Fibroblast of gingiva (primary cell): ENCODE measurements around the gene ZNF451.
"Not testable (repeated sequence)": the region's sequence is repeated elsewhere in the genome, so short reads cannot be mapped to it uniquely, and the experiment has no call there.

Experiments
- DNase-seq: peaks from one replicate; pipeline ENCODE4 v3.0.0-alpha.2; 2011; ENCODE audit warnings: low read depth

The ZNF451 gene, protein sequence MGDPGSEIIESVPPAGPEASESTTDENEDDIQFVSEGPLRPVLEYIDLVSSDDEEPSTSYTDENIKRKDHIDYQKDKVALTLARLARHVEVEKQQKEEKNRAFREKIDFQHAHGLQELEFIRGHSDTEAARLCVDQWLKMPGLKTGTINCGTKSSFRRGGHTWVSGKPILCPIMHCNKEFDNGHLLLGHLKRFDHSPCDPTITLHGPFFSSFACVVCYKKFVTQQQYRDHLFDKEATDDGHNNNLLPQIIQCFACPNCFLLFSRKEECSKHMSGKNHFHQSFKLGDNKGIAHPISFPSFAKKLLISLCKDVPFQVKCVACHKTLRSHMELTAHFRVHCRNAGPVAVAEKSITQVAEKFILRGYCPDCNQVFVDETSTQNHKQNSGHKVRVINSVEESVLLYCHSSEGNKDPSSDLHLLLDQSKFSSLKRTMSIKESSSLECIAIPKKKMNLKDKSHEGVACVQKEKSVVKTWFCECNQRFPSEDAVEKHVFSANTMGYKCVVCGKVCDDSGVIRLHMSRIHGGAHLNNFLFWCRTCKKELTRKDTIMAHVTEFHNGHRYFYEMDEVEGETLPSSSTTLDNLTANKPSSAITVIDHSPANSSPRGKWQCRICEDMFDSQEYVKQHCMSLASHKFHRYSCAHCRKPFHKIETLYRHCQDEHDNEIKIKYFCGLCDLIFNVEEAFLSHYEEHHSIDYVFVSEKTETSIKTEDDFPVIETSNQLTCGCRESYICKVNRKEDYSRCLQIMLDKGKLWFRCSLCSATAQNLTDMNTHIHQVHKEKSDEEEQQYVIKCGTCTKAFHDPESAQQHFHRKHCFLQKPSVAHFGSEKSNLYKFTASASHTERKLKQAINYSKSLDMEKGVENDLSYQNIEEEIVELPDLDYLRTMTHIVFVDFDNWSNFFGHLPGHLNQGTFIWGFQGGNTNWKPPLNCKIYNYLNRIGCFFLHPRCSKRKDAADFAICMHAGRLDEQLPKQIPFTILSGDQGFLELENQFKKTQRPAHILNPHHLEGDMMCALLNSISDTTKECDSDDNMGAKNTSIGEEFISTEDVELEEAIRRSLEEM

DNA sequence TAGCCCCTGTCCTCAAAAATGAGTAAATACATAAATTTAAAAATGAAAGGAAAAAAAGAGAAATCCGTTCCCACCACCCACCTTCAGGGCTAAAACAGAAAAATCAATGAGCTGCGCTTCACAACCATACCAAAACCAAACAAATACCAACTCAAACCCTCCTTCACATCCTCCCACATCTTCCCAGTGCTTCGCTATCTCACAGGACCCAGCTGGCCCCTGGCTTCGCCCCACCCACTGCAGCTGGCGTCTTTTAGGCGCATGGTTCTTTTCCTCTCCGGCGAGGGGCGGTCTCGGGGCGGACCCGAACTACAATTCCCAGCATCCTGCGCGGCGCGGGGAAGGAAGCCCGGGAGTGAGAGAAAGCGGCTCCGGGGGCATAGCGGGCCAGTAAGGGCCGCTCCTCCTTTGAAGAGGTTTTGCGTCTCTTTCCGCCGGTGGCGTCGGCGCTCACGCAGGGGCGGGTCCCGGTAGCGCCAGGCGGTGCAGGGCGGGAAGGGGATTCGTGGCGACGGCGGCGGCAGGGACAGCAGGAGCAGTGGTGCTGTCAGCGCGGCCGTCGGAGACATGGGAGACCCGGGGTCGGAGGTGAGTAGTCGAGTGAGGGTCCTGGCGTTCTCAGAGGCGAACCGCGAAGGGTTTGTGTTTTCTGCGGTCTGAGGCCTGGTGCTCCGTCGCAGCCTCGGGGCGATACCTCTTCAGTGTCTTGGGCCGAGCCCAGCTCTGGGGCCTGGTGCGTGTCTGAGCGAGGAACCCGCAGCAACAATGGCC is at the start of gene ZNF451:
Gene ZNF451, plus strand, starts transcription at position 502 of the 771 bp plus-strand sequence. Its CDS starts 66 bp downstream, at position 568.
- DNase-seq, result peak; percentile 96

DNA sequence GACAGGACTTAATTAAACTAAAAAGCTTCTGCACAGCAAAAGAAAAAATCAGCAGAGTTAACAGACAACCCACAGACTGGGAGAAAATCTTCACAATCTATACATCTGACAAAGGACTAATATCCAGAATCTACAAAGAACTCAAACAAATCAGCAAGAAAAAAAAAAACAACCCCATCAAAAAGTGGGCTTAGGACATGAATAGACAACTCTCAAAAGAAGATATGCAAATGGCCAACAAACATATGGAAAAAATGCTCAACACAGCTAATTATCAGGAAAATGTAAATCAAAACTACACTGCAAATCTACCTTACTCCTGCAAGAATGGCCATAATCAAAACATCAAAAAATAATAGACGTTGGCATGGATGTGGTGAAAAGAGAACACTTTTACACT is 45.9 kb upstream of the ZNF451 start:
- not testable (repeated sequence) for DNase-seq

GRCh38 chr6:57044568-57044967 is 45.4 kb upstream of the ZNF451 start:
- DNase-seq, result no peak

DNA sequence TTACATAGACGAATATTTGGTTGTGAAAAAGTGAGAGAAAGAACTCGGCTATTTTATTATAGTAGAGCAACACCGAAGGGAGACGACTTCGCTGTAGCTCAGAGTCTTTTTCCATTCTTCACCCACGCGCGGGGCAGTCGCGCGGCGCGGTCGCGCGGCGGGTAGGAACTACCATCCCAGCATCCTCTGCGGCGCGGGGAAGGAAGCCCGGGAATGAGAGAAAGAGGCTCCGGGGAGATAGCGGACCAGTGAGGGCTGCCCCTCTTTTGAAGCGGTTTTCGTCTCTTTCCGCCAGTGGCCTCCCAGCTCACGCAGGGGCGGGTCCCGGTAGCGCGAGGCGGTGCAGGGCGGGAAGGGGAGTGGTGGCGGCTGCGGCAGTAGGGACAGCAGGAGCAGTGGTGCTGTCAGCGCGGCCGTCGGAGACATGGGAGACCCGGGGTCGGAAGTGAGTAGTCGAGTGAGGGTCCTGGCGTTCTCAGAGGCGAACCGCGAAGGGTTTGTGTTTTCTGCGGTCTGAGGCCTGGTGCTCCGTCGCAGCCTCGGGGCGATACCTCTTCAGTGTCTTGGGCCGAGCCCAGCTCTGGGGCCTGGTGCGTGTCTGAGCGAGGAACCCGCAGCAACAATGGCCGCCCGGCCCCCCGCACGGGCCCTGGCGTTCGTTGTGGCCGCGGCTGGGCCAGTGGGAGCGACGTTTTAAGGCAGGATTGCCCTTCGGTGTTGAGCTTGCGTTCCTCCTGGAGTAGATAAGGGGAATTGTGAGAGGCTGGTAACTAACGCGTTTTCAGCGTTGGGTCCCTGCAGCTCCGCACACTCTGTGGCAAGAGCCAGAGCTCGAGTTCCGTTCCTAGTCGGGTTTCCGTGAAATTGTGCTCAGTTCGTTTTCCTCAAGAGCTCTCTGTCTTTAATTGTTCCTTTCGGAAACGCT is 43.4 kb upstream of the ZNF451 start, which contains the start of gene KIAA1586:
Gene KIAA1586, plus strand, starts transcription at position 362 of the 925 bp plus-strand sequence. Its CDS starts 63 bp downstream, at position 425.
- peak; percentile 90 for DNase-seq

- not testable (repeated sequence) for DNase-seq
Measured at GRCh38 chr6:57047257-57047585, 42.8 kb upstream of the ZNF451 start.

DNA sequence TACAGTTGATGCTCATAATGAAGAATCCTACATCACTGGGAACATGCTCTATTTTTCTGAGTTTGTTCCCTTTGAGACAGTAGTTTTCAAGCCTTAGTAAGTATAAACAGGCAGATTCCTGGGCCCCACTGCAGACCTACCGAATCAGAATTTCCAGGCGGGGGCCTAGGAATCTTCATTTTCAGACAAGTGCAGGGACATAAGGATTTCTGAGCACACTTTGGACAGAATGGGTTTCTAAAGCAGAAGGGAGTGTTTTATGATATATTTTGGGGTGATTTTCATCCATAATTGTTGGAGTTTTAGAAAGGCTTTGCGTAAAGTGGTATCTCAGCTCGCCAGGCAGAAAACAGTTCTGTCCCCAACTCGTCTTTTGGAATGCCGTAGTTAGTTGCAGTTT is 42.1 kb upstream of the ZNF451 start:
- DNase-seq, result not testable (repeated sequence)

GRCh38 chr6:57048577-57048976 is 41.4 kb upstream of the ZNF451 start:
- DNase-seq, result no peak

- DNase-seq, result no peak
Measured at GRCh38 chr6:57063847-57064246, 26.1 kb upstream of the ZNF451 start.

GRCh38 chr6:57064809-57065208 is 25.2 kb upstream of the ZNF451 start:
- no peak for DNase-seq

GRCh38 chr6:57068061-57068460 is 21.9 kb upstream of the ZNF451 start:
- no peak for DNase-seq

- no peak for DNase-seq
Measured at GRCh38 chr6:57069228-57069627, 20.8 kb upstream of the ZNF451 start.

DNA sequence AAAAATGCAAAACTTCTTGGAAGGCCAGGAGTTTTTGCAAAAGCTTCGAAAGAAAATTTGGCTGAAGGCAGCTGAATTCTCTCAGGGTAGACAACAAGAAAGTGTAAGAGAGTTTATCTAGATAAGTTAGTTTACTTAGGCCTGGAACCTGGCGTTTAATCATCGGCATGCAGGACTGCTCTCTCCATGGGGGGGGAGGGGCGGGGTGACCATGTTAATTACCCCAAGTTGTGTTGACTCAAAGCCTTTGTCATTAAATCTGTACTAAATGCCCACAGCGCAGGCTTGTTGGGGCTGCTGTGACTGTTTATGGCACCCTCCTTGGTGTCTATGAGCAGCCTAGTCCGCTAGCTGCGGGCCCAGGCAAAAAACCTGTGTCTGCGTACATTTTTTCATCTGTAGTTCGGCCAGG is 20.1 kb upstream of the ZNF451 start:
- DNase-seq, result no peak

GRCh38 chr6:57072108-57072507 is 17.9 kb upstream of the ZNF451 start:
- no peak for DNase-seq

DNA sequence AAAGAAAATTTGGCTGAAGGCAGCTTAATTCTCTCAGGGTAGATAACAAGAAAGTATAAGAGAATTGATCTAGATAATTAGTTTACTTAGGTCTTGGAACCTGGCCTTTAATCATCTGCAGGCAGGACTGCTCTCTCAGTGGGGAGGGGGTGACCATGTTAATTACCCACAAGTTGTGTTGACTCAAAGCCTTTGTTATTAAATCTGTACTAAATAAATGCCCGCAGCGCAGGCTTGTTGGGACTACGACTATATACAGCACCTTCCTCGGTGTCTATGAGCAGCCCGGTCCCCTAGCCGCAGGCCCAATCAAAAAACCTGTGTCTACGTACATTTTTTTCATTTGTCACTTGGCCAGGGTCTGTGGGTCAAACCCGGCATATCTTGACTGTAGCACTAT is 15.6 kb upstream of the ZNF451 start:
- DNase-seq, result no peak

- DNase-seq, result no peak
Measured at GRCh38 chr6:57075092-57075491, 14.9 kb upstream of the ZNF451 start.

GRCh38 chr6:57078531-57079207 is 11.3 kb upstream of the ZNF451 start:
- DNase-seq, result no peak

DNA sequence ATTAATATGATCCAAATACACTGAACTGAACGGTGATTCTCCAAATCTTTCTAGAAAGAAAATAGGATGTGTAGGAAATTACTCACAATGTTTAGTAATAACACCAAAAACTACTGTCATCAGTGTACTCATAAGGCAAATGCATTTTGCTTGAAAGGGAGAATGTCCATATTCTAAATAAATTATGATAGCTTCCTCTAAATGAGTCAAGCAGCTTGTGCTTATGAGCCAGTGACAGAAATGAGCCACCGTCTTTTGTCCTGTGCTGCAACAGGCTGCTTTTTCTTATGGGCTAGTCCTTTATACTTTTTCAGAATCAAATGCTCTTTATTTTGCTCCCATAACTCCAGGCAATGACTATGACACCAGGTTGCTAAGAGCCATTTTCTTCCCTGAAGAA is 4.5 kb upstream of the ZNF451 start:
- DNase-seq, result no peak

- DNase-seq, result no peak
Measured at GRCh38 chr6:57086843-57087242, 3.1 kb upstream of the ZNF451 start.

DNA sequence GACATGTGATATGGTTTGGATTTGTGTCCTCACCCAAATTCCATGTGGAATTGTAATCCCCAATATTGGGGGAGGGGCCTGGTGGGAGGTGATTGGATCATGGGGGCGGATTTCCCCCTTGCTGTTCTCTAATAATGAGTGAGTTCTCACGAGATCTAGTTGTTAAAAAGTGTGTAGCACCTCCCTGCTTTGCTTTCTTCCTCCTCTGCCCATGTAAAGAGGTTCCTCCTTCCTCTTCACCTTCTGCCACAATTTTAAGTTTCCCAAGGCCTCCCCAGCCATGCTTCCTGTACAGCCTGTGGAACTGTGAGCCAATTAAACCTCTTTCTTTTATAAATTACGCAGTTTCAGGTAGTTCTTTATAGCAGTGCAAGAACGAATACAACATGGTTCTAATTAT is 2.1 kb upstream of the ZNF451 start:
- no peak for DNase-seq

- no peak for DNase-seq
Measured at GRCh38 chr6:57089265-57089664, 723 bp upstream of the ZNF451 start.
